IPS-NIHi7 (cell line): ENCODE results near the gene ACVR1.

Experiments used
- DNase-seq: peaks from one replicate; pipeline ENCODE4 v3.0.0; 2012; ENCODE audit warnings: mixed read lengths; ENCODE audit errors: extremely low spot score

The ACVR1 gene

GRCh38 chr2:157792335-157793052, 83.6 kb downstream of the ACVR1 start:
- no peak for DNase-seq

DNA sequence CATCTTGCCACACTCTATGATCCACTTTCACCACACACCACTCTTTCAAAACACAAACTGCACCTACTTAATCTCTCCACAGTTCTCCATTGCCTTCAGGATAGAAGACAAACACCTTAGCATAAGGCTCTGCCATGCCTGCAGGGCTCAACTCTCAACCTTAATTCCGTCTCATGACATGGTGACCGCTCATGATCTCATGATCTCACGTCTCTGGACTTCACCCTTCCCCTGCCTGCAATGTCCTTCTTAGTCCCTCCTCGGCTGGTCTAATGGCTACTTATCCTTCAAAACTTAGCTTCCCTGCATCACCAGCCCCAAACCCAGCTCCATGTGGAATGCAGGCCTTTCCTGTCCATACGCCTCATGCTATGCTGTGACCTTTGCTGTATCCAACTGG, 85.3 kb downstream of the ACVR1 start:
- no peak for DNase-seq

DNA sequence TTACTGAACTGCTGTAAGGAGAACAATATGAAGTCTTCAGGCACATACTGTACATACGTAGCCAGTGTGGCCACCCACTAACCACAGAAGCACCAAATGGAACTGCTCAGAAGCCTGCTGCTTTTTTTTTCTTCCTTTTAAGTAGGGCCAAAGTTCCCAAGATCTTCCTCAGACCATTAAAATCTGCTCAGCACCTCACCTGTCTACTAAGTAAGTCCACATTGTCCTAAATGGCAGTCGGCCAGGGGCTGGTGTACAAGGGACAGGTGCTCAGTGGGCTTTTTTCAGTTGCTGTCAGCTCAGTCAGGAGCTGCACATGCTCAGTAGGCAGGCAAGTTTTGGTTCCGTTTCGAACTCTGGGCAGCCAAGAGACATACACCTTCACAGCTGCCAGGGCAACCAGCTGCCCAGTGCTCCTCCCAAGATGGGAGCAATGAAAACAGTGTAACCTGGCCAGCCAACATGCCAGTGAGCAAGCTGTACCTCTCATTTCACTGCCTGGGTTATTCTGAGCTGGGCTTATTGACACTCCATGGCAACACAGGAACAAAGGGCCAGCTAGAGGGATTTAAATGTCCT, 86.1 kb downstream of the ACVR1 start:
- DNase-seq, result no peak

GRCh38 chr2:157789256-157789655, 86.9 kb downstream of the ACVR1 start:
- no peak for DNase-seq

DNA sequence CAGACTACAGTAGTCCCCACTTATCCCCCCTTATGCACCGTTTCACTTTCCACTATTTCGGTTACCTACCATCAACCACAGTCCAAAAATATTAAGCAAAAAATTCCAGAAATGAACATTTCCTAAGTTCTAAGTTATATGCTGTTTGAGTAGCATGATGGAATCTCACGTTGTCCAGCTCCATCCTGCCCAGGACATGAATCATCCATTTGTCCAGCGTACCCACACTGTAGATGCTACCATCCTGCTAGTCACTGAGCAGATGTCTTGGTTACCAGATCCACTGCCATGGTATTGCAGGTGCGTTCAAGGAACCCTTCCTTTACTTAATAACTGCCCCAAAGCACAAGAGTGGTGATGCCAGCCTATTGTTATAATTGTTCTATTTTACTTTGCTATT, 87.9 kb downstream of the ACVR1 start:
- DNase-seq, result no peak

- no peak for DNase-seq
Measured at GRCh38 chr2:157787364-157787938, 88.7 kb downstream of the ACVR1 start.

- no peak for DNase-seq
Measured at GRCh38 chr2:157786663-157787363, 89.3 kb downstream of the ACVR1 start.

GRCh38 chr2:157785866-157786662, 90.1 kb downstream of the ACVR1 start:
- no peak for DNase-seq

GRCh38 chr2:157785200-157785599, 90.9 kb downstream of the ACVR1 start:
- no peak for DNase-seq

GRCh38 chr2:157784823-157785175, 91.3 kb downstream of the ACVR1 start:
- no peak for DNase-seq

DNA sequence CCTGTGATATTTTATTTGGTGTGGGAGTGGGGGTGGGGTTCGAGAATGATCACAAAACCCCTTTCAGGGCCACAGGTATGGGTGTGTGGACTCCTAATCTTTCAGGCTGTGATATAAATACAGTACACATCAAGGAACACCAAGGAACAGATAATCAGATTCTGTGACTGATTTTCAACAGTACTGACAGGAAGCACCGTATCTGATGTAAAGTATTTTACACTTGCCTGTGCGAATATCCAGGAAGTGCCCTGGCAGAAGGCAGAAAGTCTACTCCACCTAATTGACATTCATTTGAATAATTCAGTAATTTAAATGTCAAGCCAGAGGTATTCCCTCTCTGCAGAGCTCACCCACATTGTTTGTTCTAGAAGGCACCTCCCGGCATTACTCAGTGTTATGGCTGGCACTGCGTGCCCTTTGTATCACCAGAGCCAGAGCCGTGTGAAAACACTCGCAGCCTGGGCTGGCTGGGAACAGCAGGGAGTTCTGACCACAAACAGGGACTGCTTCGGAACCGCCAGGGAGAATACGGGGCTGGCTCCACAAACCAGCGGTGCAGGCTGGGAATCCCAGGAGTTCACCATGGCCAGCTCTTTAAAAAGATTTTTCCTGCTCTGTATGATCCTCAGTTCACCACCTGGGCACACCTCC, 91.8 kb downstream of the ACVR1 start:
- DNase-seq, result peak; percentile 31

DNA sequence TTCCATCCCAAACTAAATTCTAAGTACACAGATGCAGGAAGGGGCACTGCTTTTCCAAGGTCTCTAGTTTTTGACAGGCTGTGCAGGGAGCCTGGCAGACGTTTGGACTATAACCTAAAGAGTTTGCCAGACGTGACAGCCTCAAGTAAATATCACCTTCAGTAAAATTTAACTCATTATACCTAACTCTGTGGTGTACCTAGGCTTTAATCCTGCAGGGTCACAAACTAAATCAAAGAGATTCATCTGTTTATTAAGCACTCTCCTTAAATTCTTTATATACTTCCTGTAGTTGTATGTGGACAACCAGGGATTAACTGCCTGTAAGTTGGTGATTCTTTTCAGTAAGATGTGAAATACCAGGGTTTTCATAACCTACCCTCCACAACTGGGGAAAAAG, 92.9 kb downstream of the ACVR1 start:
- no peak for DNase-seq

- DNase-seq, result peak; percentile 29
Measured at GRCh38 chr2:157782057-157782845, 93.9 kb downstream of the ACVR1 start.

- no peak for DNase-seq
Measured at GRCh38 chr2:157780211-157780610, 95.9 kb downstream of the ACVR1 start.

GRCh38 chr2:157779794-157780193, 96.3 kb downstream of the ACVR1 start:
- DNase-seq, result no peak

GRCh38 chr2:157777427-157777826, 98.7 kb downstream of the ACVR1 start:
- DNase-seq, result peak; percentile 34

GRCh38 chr2:157771234-157771633, 104.9 kb downstream of the ACVR1 start:
- no peak for DNase-seq

DNA sequence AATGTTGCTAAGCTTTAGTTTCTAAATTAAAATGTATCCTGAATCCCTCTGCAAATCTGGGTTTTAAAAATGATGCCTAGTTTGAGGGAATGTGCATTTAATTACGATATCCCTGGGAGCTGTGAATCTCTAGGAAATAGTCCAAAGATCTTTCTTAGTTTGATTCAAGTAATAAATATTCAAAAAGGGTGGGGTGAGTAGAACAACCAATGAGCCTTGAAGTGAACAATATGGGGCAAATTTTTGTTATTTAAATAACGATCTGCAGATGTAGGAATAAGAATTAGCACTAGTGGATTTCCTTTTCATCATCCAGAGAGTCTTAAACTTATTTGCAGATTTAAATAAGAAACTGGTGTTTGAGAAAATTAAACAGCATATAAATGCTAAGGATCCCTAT, 106.3 kb downstream of the ACVR1 start:
- no peak for DNase-seq

GRCh38 chr2:157764386-157764785, 111.7 kb downstream of the ACVR1 start:
- no peak for DNase-seq

- DNase-seq, result no peak
Measured at GRCh38 chr2:157761520-157761919, 114.6 kb downstream of the ACVR1 start.

- DNase-seq, result no peak
Measured at GRCh38 chr2:157760949-157761348, 115.2 kb downstream of the ACVR1 start.
